ENCODE data around the gene NFIB. TPM values are rescaled to one million over a fixed set of nuclear protein-coding genes. Genes with fewer than 3 reads are reported as not detected.
A peak's percentile ranks its signal among the peaks of the same experiment; 100 is the strongest.

Gene NFIB
- total RNA-seq, 2 donors from 2014 or later = not detected

DNA sequence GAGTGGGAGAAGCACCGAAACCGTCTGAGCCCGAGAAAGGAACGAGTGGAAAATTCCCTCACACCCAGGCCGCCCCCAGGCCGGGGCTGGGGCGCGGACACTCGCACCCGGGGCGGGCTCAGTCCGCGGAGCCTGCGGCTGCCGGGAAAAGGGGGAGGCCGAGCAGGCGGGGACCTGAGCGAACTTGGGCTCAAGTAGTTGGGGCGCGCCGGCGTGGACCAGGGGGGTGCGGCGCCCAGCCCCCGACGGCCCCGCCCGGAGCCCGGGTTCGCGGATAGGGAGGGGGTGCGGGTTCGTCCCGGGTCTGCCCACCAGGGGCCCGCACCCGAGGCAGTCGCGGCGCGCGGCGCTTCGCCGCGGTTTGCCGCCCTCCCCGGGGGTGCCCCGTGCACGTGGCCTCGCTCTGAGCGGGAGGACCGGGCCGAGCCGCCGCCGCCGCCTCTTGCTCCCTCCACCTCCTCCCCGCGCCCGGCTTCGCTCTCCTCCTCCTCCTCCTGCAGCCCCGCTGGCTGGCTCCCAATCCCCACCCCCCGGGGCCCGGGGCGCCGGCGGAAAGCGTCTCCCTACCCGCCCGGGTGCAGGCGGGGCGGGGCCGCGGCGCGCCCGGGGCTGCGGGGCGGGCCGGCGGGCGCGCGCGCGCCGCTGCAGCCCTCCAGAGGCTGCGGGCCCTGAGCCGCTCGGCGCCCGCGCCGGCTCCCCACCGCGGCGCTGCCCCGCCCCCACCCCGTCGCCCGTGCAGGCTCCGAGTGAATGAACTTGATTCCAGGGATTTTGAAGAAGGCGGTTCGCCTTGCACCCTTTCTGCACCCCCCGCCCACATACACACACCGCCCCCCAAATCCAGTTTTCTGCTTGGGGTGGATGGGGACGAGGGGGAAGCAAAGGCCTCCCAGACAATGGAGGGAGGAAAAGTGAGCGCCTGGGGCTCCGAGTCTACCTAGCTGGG, 1.3 kb upstream of the NFIB start:
- Mint-ChIP-seq H3K27ac (no peak overlapping the region), H3K9me3 (no peaks in the 10 kb centered on the region), H3K36me3 (peaks cover 15 to 24% of the 10 kb centered on the region in 2 donors)
- ATAC-seq (peak in 1 of 2 donors; percentile 62), DNase-seq (ENCODE audit: low spot score in 2 of 2) (peak in 1 of 2 donors; percentile 9)

DNA sequence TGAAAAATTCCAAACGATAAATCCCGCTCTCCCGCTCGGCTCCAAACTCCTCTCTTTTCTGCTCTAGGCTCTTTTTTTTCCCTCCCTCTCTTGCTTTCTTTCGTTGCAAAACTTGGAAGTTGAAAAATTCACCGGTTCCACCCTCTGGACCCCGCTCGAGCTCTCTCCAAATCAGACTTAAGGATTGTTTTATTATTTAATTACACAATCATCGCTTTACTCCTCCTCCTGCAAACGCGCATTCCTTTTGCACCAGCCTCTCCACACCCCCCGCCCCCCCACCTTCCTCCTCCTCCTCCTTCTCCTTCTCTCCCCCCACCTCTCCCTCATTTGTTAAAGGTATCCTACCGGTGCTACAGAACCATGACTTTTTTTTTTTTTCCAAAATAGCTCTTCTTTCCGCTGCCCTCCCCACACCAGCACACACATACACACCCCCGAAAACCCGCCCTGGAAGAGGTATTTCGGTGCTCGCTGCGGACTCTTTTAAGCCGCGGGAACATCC, 535 bp upstream of the NFIB start:
- no peaks in the 10 kb centered on the region for H3K9me3 Mint-ChIP-seq
- H3K27ac Mint-ChIP-seq = no peak overlapping the region
- DNase-seq (ENCODE audit: low spot score in 2 of 2) = peak in 1 of 2 donors; percentile 3
- ATAC-seq = no peak
- peaks cover 15 to 24% of the 10 kb centered on the region in 2 donors for H3K36me3 Mint-ChIP-seq

DNA sequence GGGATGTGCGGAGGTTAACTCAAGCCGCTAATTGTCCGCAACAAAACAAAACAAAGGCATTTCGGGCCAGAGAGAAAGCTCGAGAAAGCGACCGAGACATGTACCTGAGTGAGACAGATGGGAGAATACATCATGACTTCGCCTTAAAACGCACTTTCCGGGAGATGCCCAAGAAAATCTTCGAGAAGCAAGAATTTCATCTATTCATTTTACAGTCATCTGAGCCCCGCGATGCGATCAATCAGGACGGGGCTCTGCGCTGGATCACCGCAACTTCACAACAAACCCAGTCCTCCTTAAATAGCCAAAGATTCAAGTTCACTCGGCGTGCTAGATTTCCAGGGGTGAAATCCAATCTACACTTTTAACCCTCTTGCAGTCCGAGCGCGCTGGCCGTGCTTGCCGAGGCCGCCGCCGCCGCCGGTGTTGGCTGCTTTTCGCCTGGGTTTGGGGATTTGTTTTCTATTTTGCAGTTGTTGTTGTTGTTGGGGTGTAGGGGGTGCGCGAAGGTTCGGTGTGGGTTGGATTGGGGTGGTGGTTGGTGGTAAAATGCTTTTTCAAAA, 482 bp downstream of the NFIB start:
- Mint-ChIP-seq H3K27ac (peak overlapping the region in 1 of 2 donors; percentile 53), H3K36me3 (peaks cover 15 to 24% of the 10 kb centered on the region in 2 donors), H3K9me3 (no peaks in the 10 kb centered on the region)
- peak in 1 of 2 donors; percentile 7 for DNase-seq (ENCODE audit: low spot score in 2 of 2)
- ATAC-seq = no peak

DNA sequence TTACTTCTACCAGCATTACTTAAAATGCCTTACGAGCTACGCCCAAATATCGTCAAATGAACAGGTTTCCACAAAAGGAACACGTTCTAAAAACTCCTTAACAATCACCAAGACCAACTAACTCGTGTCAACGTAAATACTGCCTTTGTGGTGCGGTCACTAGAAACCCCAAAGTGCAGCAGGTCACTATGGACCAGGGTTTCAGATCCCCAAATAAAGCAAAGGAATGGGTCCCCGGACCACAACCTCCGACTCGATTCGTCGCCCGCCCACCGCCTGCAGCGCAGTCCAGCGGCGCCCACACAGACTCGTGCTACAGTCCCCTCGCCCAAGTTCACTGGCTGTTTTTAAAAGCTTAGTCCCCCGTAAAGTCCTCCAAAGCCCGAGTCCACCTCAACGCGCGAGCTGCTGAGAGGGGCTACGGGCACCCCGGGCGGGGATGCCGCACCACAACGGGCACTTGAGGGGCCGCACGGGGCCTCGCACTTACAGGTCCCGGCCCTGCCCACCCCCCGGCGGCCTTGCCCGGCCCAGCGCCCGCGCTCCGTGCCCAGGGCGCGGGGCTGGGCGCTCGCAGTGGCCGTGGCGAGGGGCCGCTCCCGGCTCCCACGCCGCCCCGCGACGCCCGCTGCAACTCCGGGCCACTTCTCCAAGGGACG, 1.1 kb downstream of the NFIB start:
- H3K27ac Mint-ChIP-seq = no peak overlapping the region
- DNase-seq (ENCODE audit: low spot score in 2 of 2) (no peak), ATAC-seq (no peak)
- no peaks in the 10 kb centered on the region for H3K9me3 Mint-ChIP-seq
- H3K36me3 Mint-ChIP-seq = peaks cover 15 to 23% of the 10 kb centered on the region in 2 donors

DNA sequence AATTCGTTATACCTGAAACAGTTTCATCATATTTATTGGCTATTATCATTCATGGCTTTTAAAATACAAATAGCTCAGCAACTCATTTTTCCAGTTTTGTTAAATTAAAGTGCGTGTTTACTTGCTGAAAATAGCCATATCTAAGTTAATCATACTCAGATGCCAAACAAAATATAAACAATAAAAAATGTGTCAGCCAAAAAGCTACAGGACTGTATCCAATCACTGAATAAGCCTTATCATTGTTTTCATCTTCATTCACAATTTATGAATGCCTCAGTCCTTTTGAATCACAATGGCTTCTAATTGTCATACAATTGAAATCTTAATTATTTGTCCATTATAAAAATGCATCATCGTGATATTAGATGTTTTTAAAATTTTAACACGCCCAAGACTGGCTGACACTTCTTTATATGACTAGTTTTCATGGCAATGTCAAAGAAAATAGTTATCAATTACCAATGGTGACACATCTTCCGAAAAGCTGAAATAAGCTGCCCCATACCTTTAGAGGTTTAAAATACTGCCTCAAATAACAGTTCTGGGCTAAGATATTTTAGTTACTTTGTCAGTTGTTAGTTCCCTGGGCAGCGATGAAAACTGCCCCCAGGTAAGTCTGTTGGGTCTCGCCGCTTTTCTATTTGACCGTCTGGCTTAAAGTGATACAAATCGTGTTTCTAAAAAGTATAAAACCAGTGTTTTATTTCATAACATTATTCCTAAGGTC, 1.8 kb downstream of the NFIB start:
- Mint-ChIP-seq H3K36me3 (peaks cover 15 to 18% of the 10 kb centered on the region in 2 donors), H3K27ac (no peak overlapping the region), H3K9me3 (no peaks in the 10 kb centered on the region)
- ATAC-seq (no peak), DNase-seq (ENCODE audit: low spot score in 2 of 2) (no peak)

DNA sequence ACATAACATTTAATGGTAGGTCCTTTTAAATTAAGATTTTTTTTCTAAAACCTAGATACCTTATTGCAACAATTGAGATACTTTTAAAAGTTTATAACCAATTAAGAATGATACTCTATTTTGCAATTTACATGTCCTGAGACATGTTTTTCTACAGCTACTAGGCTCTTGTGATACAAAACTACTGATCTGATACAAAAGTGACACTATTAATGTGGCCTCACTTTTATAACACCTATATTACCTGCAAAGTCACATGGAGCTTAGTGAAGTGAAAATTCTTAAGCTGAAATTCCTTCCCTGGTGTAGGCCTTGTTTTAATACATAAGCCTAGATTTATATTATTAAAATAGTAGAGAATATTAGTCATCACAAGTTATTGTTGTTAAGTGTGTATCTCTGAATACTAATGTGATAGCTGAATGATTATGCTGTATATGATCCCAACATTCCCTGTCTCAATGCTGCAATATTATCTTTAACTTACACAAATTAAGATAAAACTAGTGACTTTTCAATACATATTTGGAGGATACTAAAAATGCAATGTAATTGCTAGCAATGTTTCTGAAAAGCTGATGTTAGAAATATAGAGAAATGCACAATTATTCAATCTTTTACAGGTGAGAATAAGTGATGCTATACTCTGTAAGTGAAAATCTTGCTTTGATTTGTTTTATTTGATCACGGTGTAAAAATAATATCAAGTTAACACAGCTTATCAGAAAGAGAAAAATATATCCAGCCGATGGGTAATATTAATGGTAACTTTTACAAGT, 2.6 kb downstream of the NFIB start:
- no peak for DNase-seq (ENCODE audit: low spot score in 2 of 2)

DNA sequence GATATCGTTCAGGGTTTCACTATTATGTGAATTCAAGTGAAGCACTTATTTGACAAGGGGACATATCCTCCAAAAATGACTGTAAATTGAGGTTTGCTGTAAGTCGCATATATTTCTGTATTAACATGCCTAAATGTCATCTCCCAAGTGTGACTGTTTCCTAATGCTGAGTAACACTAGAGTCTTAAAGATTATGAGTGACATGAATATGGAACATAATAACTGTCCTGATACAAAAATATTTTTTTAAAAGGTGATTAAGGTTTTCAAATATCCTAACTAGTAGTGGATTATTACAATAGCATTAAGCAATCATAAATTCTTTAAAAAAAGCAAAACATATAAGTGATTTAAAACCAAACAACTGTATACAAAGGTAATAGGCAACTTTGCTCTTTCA, 3.6 kb downstream of the NFIB start:
- DNase-seq (ENCODE audit: low spot score in 2 of 2) (no peak), ATAC-seq (no peak)
- Mint-ChIP-seq H3K27ac (no peak overlapping the region), H3K36me3 (peaks cover 5 to 10% of the 10 kb centered on the region in 2 donors), H3K9me3 (no peaks in the 10 kb centered on the region)

More for the DNA sequence above, 2.6 kb downstream of the NFIB start:
- Mint-ChIP-seq H3K36me3 (peaks cover 10 to 15% of the 10 kb centered on the region in 2 donors), H3K27ac (no peak overlapping the region), H3K9me3 (no peaks in the 10 kb centered on the region)
- no peak for ATAC-seq

DNA sequence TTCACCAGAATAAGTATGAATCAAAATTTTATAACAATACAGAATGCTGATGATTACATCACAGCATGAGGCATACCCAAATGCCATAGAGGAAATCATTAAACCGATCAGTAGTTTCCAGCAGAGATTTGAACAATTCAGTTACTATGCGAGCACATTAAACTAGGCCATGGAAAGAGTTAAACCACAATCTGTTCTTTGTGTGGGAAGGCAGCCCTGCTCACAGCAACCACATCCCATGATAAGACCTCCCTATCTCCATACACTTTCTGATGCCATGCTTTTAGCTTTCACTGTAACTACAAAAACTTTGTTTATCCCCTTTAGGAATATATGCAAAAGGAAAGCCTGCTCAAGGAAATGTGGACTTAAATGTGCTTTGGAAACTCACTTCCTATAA, 4.5 kb downstream of the NFIB start:
- Mint-ChIP-seq H3K27ac (no peak overlapping the region), H3K36me3 (peaks cover 5 to 10% of the 10 kb centered on the region in 2 donors), H3K9me3 (no peaks in the 10 kb centered on the region)
- DNase-seq (ENCODE audit: low spot score in 2 of 2) (no peak), ATAC-seq (peak in 1 of 2 donors; percentile 49)

DNA sequence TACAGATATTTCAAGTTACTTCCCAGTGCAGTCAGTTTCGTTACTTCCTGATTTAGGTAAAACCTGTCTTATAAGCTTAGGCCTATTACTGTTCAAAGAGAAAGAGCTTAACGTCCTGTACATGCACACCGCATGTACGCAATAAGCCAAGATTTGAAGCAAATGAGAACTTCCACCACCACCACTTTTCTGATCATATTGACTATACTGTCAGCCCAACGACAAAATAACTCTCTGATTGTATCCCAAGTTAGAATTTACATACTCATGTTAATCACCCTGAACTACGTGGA, 5.1 kb downstream of the NFIB start:
- Mint-ChIP-seq H3K9me3 (no peaks in the 10 kb centered on the region), H3K27ac (no peak overlapping the region), H3K36me3 (peaks cover 5 to 10% of the 10 kb centered on the region in 2 donors)
- ATAC-seq (no peak), DNase-seq (ENCODE audit: low spot score in 2 of 2) (no peak)

DNA sequence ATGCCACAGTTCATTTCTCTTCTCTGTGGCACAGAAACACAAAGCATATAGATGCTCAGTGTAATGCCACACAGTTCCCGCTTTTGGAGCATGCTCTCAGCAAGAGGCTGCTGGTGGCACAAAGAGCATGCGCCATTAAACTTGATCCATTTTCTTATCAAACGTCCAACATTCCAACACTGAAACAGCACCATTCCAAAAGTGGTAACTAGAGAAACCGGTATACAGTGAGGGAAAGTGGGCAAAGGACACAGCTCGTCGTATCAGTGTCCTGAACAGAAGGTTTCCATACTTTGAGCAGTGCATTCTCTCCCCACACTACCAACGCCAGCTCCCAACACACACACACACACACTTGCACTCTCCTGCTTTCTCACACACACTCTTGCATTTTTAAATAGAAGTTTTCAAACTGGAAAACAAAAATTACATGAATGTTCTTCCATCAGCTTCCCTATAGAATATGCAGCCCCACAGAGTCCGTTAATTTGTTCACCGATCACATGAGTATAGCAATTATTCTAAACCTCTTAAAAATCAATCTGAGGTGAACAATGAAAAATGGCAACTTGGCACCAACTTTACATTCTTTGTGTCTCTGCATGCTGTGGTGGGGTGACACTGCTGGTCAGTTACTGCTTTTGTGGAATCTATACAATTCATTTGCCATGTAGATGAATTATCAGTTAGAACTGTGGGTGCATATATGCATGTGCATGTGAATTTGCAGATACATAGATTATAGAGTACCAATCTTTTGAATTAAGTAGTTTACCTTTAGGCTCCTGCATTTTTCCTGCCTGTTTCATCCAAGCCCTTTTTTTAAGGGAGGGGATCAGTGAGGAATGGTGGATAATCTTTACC, 5.7 kb downstream of the NFIB start:
- DNase-seq (ENCODE audit: low spot score in 2 of 2) = no peak
- peaks cover 5% of the 10 kb centered on the region in 2 donors for H3K36me3 Mint-ChIP-seq
- no peak overlapping the region for H3K27ac Mint-ChIP-seq
- no peaks in the 10 kb centered on the region for H3K9me3 Mint-ChIP-seq
- ATAC-seq = no peak

DNA sequence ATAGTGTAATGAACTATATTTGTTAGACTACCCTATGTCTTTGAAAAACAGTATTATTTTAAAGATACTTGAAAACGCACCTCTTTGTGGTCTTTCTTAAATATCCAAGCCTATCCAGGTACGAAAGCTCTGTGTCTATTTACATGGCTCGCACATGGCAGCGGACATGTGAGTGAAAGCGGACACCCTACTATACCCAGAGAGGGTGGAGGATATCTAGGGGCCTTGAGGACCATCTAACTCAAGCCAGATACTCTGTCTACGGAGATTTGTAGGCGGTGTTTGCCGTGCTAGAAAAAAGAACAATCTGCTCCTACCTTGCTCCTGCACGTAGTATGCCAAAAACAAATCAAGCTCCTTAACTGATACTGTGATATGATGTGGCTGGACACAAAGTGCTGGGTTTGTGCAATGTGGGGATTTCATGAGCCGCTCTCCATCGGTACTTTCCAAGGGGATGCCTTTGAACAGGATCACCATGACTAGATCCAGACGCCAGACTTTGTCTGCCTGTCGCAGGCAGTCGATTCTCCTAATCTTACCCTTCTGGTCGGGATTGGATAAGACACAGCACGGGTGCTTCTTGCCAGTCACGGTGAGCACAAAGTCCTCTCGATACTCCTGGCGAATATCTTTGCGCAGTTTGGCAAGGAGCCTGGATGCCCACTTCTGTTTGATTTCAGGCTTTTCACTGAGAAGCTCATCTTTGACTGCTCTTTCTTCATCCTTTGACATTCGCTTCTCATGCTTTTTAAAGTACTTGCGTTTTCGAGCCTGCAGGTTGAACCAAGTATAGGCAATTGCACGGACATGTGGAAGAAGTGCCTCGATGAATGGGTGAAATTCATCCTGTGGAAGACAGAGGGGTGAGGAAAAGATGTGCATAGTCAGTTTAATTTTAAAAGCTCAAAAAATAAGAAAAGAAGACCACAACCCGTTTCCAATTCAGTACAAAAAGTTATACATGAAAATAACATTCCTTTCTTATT, 7.0 kb downstream of the NFIB start:
- H3K36me3 Mint-ChIP-seq = no peaks in the 10 kb centered on the region
- no peak overlapping the region for H3K27ac Mint-ChIP-seq
- no peaks in the 10 kb centered on the region for H3K9me3 Mint-ChIP-seq
- ATAC-seq = no peak
- DNase-seq (ENCODE audit: low spot score in 2 of 2) = no peak

DNA sequence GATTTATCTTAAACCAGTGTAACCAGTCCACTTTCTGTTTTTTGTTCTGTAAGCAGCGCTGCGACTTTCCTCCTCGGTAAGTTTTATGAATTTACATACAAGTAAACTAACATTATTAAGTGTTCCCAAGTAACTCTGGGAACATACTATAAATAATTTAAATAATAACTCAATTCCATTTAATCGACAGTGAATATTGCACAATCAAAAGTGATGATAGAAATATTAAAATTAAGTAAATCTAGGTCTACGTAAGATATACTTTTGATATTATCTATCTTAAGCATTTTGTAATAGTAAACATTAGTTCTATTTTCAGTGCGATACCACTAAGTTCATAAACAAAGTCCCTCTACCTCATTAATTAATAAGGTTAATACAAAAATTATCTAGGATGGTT, 7.8 kb downstream of the NFIB start:
- ATAC-seq (no peak), DNase-seq (ENCODE audit: low spot score in 2 of 2) (no peak)
- Mint-ChIP-seq H3K36me3 (no peaks in the 10 kb centered on the region), H3K27ac (no peak overlapping the region), H3K9me3 (no peaks in the 10 kb centered on the region)

DNA sequence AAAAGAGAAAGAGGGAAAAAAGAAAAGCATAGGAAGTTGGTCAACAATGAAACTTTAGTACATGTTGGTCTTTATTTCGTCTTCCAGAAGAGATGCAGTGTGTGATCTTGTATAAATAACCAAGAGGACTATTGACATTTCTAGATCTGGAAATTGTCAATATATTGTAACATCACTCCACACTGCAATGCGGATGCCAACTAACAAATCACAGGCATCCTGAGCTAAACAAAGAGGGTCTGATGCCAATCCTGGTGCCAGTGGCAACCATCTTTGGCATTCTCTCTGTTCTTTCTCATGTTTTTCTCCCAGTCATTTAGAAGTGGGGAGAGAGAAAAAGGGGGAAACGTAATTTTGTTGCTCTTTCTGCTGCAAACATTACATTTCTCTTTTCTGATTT, 9.7 kb downstream of the NFIB start:
- no peak overlapping the region for H3K27ac Mint-ChIP-seq
- H3K9me3 Mint-ChIP-seq = no peaks in the 10 kb centered on the region
- H3K36me3 Mint-ChIP-seq = no peaks in the 10 kb centered on the region
- no peak for DNase-seq (ENCODE audit: low spot score in 2 of 2)
- no peak for ATAC-seq

DNA sequence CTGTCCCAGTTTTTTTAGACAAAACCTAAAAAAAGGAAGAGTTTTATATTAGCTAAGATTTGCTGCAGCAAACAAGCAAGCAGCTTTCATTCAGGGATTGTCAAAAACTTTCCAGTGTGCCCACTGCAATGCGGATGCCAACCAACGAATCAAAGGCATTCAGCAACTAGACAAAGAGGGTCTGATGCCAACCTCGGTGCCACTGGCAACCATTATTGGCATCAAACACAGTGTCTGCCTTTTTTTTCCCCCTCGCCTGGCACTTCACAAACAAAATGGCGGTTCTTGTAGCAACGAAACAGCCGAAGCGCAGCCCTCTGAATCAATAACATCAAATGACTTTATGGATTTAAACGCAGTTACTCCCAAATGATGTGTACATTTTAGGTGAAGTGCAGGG, 10.4 kb downstream of the NFIB start:
- no peak for ATAC-seq
- no peaks in the 10 kb centered on the region for H3K9me3 Mint-ChIP-seq
- no peak overlapping the region for H3K27ac Mint-ChIP-seq
- DNase-seq (ENCODE audit: low spot score in 2 of 2) = no peak
- no peaks in the 10 kb centered on the region for H3K36me3 Mint-ChIP-seq
